ENCODE measurements around the gene LAX1. TPM values are rescaled to one million over a fixed set of nuclear protein-coding genes. Genes with fewer than 3 reads are reported as not detected.

LAX1 gene
- total RNA-seq, 2 donors from 2014 or later: 21.7 to 23.9 TPM

DNA sequence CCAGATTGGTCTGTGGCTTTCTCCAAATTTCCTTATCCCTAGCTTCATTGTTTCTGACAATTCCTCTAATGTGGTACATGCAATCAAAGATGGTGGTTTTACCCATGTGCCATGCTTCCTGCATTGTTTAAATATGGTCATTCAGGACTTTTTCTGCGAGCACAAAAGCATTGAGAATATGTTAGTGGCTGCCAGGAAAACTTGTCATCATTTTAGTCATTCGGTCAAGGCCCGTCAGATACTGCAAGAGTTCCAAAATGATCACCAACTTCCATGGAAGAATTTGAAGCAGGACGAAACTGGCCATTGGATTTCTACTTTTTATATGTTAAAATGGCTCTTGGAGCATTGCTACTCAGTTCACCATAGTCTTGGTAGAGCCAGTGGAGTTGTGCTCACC lies 34.2 kb downstream of the LAX1 start:
- peaks cover 7% of the 10 kb centered on the region for H3K36me3 Mint-ChIP-seq (ENCODE audit: low read depth)
- DNase-seq (no peak), ATAC-seq (no peak)
- H3K27me3 Mint-ChIP-seq: no peaks in the 10 kb centered on the region
- H3K27ac Mint-ChIP-seq: no peak overlapping the region
- H3K4me1 Mint-ChIP-seq: peaks cover 46% of the 10 kb centered on the region
- no peak overlapping the region for H3K4me3 Mint-ChIP-seq
- H3K9me3 ChIP-seq (ENCODE audit: control insufficient read depth, low read length, poor library complexity, severe bottlenecking): no peaks in the 10 kb centered on the region

DNA sequence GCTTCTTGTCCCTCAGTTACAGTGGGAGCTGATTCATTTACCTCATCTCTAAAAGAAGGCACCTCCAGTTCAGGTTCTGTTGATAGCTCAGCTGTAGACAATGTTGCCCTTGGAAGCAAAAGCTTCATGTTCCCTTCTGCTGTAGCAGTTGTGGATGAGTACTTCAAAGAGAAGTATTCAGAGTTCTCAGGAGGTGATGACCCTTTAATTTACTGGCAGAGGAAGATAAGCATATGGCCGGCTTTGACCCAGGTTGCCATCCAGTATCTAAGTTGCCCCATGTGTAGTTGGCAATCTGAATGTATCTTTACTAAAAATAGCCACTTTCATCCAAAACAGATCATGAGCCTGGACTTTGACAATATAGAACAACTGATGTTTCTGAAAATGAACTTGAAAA lies 35.0 kb downstream of the LAX1 start:
- peaks cover 47% of the 10 kb centered on the region for H3K4me1 Mint-ChIP-seq
- peaks cover 7% of the 10 kb centered on the region for H3K36me3 Mint-ChIP-seq (ENCODE audit: low read depth)
- no peak overlapping the region for H3K27ac Mint-ChIP-seq
- no peaks in the 10 kb centered on the region for H3K27me3 Mint-ChIP-seq
- no peaks in the 10 kb centered on the region for H3K9me3 ChIP-seq (ENCODE audit: control insufficient read depth, low read length, poor library complexity, severe bottlenecking)
- H3K4me3 Mint-ChIP-seq: no peak overlapping the region
- no peak for ATAC-seq
- no peak for DNase-seq

- H3K4me1 Mint-ChIP-seq: peaks cover 20% of the 10 kb centered on the region
Observed at GRCh38 chr1:203805689-203806088, 40.7 kb downstream of the LAX1 start.

GRCh38 chr1:203807196-203807595 lies 42.2 kb downstream of the LAX1 start:
- H3K4me3 Mint-ChIP-seq: no peak overlapping the region
- no peaks in the 10 kb centered on the region for H3K27me3 Mint-ChIP-seq
- H3K27ac Mint-ChIP-seq: no peak overlapping the region
- H3K4me1 Mint-ChIP-seq: peaks cover 21% of the 10 kb centered on the region
- DNase-seq: no peak
- peaks cover 4% of the 10 kb centered on the region for H3K36me3 Mint-ChIP-seq (ENCODE audit: low read depth)
- H3K9me3 ChIP-seq (ENCODE audit: control insufficient read depth, low read length, poor library complexity, severe bottlenecking): no peaks in the 10 kb centered on the region
- ATAC-seq: no peak

More at GRCh38 chr1:203805689-203806088, 40.7 kb downstream of the LAX1 start:
- no peak for DNase-seq
- no peak for ATAC-seq
- Mint-ChIP-seq H3K36me3 (ENCODE audit: low read depth) (peaks cover 4% of the 10 kb centered on the region), H3K27ac (no peak overlapping the region), H3K4me3 (no peak overlapping the region), H3K27me3 (no peaks in the 10 kb centered on the region)
- H3K9me3 ChIP-seq (ENCODE audit: control insufficient read depth, low read length, poor library complexity, severe bottlenecking): no peaks in the 10 kb centered on the region

DNA sequence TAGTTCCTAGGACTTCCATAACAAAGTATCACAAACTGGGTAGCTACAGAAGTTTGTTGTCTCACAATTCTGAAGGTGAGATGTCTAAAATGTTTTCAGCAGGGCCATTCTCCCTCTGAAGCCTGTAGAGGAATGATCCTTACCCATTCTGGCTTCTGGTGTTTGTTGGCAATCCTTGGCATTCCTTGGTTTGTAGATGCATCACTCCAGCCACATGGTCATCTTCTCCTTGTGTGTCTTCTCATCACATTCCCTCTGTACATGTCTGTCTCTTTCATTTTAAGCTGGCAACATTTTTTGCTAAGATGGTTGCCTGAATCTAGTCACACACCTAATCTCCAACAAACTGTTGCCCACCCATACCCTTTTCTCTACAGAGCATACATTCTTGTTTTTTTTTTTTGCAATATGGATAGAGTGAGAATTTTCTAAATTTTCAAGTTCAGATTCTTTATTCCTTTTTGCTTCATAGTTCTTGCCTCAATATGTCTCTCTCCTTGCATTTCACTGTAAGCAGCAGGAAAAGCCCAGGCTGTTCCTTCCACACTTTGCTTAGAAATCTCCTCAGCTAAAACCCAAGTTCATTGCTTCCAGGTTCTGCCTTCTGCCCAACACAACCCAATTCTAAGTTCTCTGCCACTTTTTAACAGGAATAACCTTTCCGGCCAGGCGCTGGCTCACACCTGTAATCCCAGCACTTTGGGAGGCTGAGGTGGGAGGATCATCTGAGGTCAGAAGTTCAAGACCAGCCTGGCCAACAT lies 48.8 kb downstream of the LAX1 start:
- no peak for DNase-seq
- H3K36me3 Mint-ChIP-seq (ENCODE audit: low read depth): peaks cover 2% of the 10 kb centered on the region
- H3K4me3 Mint-ChIP-seq: no peak overlapping the region

DNA sequence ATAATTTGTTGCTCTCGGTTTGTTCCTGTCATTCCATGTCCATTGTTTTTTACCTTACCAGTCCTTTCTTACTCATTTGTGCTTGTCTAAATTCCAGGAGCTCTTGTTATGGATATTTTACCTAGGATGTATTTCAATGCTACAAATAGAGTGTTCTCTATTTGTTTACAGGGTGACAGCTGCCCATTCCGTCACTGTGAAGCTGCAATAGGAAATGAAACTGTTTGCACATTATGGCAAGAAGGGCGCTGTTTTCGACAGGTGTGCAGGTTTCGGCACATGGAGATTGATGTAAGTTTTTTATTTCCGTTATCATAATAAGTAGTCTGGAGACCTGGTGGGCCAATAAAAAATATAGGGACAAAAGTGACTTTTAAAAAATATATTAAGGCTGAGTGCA lies 53.4 kb downstream of the LAX1 start:
- ATAC-seq: no peak
- H3K4me1 Mint-ChIP-seq: peaks cover 24% of the 10 kb centered on the region
- H3K27me3 Mint-ChIP-seq: no peaks in the 10 kb centered on the region
- no peak overlapping the region for H3K4me3 Mint-ChIP-seq
- no peak for DNase-seq
- H3K36me3 Mint-ChIP-seq (ENCODE audit: low read depth): peaks cover 14% of the 10 kb centered on the region
- no peaks in the 10 kb centered on the region for H3K9me3 ChIP-seq (ENCODE audit: control insufficient read depth, low read length, poor library complexity, severe bottlenecking)
- no peak overlapping the region for H3K27ac Mint-ChIP-seq

More for the DNA sequence above, 48.8 kb downstream of the LAX1 start:
- no peak for ATAC-seq
- no peaks in the 10 kb centered on the region for H3K9me3 ChIP-seq (ENCODE audit: control insufficient read depth, low read length, poor library complexity, severe bottlenecking)
- Mint-ChIP-seq H3K27me3 (no peaks in the 10 kb centered on the region), H3K4me1 (peaks cover 13% of the 10 kb centered on the region), H3K27ac (no peak overlapping the region)

DNA sequence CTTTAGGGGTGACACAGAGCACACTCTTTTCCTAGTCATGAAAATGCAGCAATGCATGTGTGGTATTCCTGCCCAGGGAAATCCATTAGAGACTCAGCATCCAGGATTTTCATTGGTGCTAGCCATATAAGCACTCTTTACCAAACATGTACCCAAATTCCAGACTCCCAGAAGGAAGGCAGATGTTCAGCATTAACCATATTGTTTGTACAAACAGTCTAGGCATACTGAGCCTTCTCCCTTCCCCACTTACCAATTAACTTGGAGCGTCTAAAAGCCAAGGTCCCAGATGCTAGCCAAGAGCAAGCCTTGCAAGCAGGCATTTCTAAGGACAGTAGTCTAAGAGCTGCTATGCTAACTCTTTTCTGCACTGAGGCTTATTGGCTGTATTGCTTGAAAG lies 58.3 kb downstream of the LAX1 start:
- Mint-ChIP-seq H3K4me1 (peaks cover 28% of the 10 kb centered on the region), H3K36me3 (ENCODE audit: low read depth) (peaks cover 15% of the 10 kb centered on the region), H3K27me3 (no peaks in the 10 kb centered on the region), H3K4me3 (no peak overlapping the region), H3K27ac (no peak overlapping the region)
- H3K9me3 ChIP-seq (ENCODE audit: control insufficient read depth, low read length, poor library complexity, severe bottlenecking): no peaks in the 10 kb centered on the region
- no peak for DNase-seq
- ATAC-seq: no peak

Other genes with a start within 250 kb of the LAX1 start
- 10 to 100 TPM; 92.5 to 99.2 TPM for gene ATP2B4, start 138.4 kb upstream of the LAX1 start, total RNA-seq
- gene ZBED6, start 30.4 kb downstream of the LAX1 start, total RNA-seq: 10 to 100 TPM; 32.0 to 32.6 TPM
- 10 to 100 TPM; 71.8 to 80.5 TPM for gene ZC3H11A, start 30.4 kb downstream of the LAX1 start, total RNA-seq
- gene SNRPE, start 96.4 kb downstream of the LAX1 start, total RNA-seq: 10 to 100 TPM; 47.2 to 50.1 TPM

Measured in T-helper 17 cell (primary cell).